Measurements from ENCODE around the gene AKNA. TPM values are rescaled to one million over a fixed set of nuclear protein-coding genes. Genes with fewer than 3 reads are reported as not detected.
A peak's percentile ranks its signal among the peaks of the same experiment; 100 is the strongest.

The AKNA gene
- total RNA-seq, 1 experiment from 2014 or later, result 3.9 TPM

DNA sequence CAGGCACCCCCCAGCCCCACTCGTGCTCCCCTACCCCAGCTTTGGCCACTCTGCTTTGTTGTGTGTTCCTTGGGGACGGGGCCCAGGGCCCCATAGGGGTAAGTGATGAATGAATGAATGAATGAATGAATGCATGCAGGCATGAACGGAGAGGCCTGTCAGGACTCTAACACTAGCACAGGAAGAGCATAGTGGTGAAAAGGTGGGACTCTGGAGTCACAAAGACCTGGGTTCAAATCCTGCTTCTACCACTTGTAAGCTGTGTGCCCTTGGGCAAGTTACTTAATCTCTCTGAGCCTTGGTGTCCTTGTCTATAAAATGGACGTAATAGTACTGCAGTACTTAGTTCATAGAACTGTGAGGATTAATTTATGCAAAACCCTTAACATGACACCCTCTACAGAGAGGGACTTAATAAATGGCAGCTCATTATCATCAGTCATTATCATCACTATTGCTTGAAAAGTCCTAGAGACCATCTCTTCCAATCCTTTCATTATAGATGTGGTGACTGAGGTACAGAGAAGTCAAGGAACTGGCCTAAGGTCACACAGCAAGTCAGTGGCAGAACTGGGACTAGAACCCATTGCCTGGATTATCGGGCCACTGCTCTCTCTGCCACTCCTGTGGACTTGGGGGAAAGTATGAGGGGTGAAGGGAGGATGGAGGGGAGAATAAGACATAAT lies 44.9 kb downstream of the AKNA start:
- DNase-seq, result no peak
- Mint-ChIP-seq H3K9me3 (ENCODE audit: low read depth, unreplicated experiment) (no peaks in the 10 kb centered on the region), H3K4me1 (ENCODE audit: low read depth, unreplicated experiment) (no peaks in the 10 kb centered on the region), H3K4me3 (ENCODE audit: low read depth, unreplicated experiment) (no peak overlapping the region), H3K27me3 (ENCODE audit: unreplicated experiment) (no peaks in the 10 kb centered on the region), H3K27ac (ENCODE audit: unreplicated experiment) (no peak overlapping the region), H3K36me3 (ENCODE audit: insufficient read depth, unreplicated experiment) (no peaks in the 10 kb centered on the region)
- TF ChIP-seq, protein P1, sequence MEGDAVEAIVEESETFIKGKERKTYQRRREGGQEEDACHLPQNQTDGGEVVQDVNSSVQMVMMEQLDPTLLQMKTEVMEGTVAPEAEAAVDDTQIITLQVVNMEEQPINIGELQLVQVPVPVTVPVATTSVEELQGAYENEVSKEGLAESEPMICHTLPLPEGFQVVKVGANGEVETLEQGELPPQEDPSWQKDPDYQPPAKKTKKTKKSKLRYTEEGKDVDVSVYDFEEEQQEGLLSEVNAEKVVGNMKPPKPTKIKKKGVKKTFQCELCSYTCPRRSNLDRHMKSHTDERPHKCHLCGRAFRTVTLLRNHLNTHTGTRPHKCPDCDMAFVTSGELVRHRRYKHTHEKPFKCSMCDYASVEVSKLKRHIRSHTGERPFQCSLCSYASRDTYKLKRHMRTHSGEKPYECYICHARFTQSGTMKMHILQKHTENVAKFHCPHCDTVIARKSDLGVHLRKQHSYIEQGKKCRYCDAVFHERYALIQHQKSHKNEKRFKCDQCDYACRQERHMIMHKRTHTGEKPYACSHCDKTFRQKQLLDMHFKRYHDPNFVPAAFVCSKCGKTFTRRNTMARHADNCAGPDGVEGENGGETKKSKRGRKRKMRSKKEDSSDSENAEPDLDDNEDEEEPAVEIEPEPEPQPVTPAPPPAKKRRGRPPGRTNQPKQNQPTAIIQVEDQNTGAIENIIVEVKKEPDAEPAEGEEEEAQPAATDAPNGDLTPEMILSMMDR (IDR thresholded peaks at IDR 0.05; ENCODE audit: unreplicated experiment), result no peak
- intact Hi-C loops (cut with micrococcal nuclease; ENCODE audit: unreplicated experiment), result no loop called here
- no TSS peak for BruUV-seq (replicated peaks)
- CTCF ChIA-PET, result no interaction called here

DNA sequence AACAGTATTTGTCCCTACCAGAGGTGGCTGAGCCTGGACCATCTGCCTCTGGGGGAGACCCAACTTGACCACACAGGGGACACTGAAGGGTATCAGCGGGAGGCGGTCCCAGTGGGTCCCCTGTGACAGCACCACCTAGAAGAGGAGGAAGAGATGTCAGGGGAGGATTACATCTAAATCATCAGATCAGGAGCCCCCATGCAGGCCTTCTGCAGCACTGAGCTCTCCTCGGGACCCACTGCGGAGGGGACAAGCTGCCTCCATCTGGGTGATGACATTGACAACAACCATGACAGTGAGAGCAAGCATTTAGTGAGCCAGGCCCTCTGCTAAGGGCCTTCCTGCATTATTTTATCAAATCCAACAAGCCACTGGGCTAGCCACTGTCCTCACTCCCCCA lies 45.8 kb downstream of the AKNA start:
- no peak for DNase-seq
- H3K4me3 Mint-ChIP-seq (ENCODE audit: low read depth, unreplicated experiment), result no peak overlapping the region

DNA sequence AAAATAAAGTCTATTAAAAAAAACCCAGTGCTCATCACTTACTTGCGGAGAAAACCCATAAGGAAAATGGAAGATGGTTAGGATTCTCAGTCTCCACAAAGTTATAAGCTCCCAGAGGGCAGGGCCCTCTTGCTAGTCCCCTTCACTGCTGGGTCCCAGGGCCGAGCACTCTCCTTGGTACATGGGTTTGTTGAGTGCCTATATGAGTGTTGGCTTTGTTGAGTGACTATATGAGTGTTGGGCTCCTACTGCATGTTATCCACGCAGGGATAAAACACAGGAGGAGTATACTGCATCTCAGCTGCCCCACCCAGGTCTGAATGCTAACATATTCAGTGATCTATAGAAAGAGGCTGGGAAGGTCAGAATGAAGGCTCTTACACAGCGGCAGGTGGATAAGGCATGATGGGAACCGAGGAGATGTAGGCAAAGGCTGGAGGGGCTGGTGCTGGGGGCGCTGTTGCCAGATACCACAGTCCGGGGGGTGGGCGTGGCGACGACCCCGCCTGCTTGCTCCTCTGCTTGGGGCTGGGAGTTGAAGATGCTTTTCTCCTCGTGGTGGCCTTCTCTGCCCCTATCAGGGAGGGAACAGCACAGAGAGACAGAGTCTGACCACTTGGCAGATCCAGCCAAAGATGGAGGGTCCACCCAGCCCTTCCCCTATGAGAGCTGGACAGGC lies 46.5 kb downstream of the AKNA start:
- TF ChIP-seq, protein P1 (IDR thresholded peaks at IDR 0.05; ENCODE audit: unreplicated experiment), result no peak
- Mint-ChIP-seq H3K36me3 (ENCODE audit: insufficient read depth, unreplicated experiment) (no peaks in the 10 kb centered on the region), H3K27me3 (ENCODE audit: unreplicated experiment) (no peaks in the 10 kb centered on the region), H3K9me3 (ENCODE audit: low read depth, unreplicated experiment) (no peaks in the 10 kb centered on the region), H3K27ac (ENCODE audit: unreplicated experiment) (no peak overlapping the region), H3K4me1 (ENCODE audit: low read depth, unreplicated experiment) (no peaks in the 10 kb centered on the region), H3K4me3 (ENCODE audit: low read depth, unreplicated experiment) (no peak overlapping the region)
- CTCF ChIA-PET, result no interaction called here
- DNase-seq, result no peak
- no TSS peak for BruUV-seq (replicated peaks)
- intact Hi-C loops (cut with micrococcal nuclease; ENCODE audit: unreplicated experiment), result no loop called here

More for the DNA sequence above, 45.8 kb downstream of the AKNA start:
- TF ChIP-seq, protein P1 (IDR thresholded peaks at IDR 0.05; ENCODE audit: unreplicated experiment), result no peak
- Mint-ChIP-seq H3K4me1 (ENCODE audit: low read depth, unreplicated experiment) (no peaks in the 10 kb centered on the region), H3K9me3 (ENCODE audit: low read depth, unreplicated experiment) (no peaks in the 10 kb centered on the region), H3K27ac (ENCODE audit: unreplicated experiment) (no peak overlapping the region), H3K27me3 (ENCODE audit: unreplicated experiment) (no peaks in the 10 kb centered on the region), H3K36me3 (ENCODE audit: insufficient read depth, unreplicated experiment) (no peaks in the 10 kb centered on the region)
- CTCF ChIA-PET, result no interaction called here
- intact Hi-C loops (cut with micrococcal nuclease; ENCODE audit: unreplicated experiment), result no loop called here
- BruUV-seq (replicated peaks), result no TSS peak

DNA sequence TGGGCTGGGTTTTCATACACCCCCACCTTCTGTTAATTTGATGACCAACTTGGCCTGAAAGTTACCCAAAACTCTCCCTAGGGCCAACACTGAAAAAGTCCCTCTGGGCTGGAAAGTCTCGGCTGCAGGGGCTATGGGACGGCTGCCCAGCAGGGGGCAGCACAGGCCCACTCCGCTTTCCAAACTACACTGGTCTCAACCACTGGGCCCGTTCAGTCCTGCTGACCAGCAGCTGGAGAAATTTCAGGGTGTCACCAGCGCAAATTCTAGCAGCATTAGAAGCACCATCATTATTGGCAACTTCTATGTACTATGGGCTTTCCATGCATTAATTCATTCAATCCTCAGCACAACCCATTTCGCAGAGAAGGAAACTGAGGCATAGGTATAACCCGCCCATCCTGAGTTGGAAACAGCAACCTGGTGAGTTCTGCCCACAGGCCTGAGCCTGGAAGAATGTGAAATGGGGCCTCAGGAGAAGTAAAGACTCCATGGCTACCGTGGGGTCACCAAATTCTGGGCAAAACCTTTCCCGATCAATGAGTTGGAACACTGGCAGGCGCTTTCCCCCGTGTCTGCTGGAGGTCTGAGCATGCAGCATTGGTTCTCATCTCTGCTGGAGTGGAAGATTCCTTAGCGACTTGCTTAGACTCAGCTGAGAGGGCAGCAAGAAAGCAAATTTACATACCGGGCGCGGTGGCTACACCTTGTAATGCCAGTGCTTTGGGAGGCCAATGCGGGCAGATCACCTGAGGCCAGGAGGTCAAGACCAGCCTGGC lies 48.5 kb downstream of the AKNA start:
- no TSS peak for BruUV-seq (replicated peaks)
- Mint-ChIP-seq H3K9me3 (ENCODE audit: low read depth, unreplicated experiment) (no peaks in the 10 kb centered on the region), H3K36me3 (ENCODE audit: insufficient read depth, unreplicated experiment) (no peaks in the 10 kb centered on the region), H3K27me3 (ENCODE audit: unreplicated experiment) (no peaks in the 10 kb centered on the region), H3K4me3 (ENCODE audit: low read depth, unreplicated experiment) (no peak overlapping the region), H3K27ac (ENCODE audit: unreplicated experiment) (no peak overlapping the region), H3K4me1 (ENCODE audit: low read depth, unreplicated experiment) (no peaks in the 10 kb centered on the region)
- CTCF ChIA-PET, result no interaction called here
- intact Hi-C loops (cut with micrococcal nuclease; ENCODE audit: unreplicated experiment), result no loop called here
- TF ChIP-seq, protein P1 (IDR thresholded peaks at IDR 0.05; ENCODE audit: unreplicated experiment), result peak; percentile 46
- DNase-seq, result peak; percentile 23

All from Calu3 (cell line).